GM13976 (cell line): Measurements from ENCODE around the gene TRIM67.

Source experiments
- DNase-seq: peaks from one replicate; pipeline ENCODE4 v3.0.0; 2012; ENCODE audit warnings: low spot score
- in situ Hi-C: fragments of 300-500 bp; cut with MboI; formaldehyde crosslinking; loops from one replicate; pipeline ENCODE4 v1.12.0; 2022; ENCODE audit warnings: low sequenced_read_pairs, mixed read lengths, inconsistent platforms; ENCODE audit not compliant: unreplicated experiment
- TF ChIP-seq, protein P1 (sequence below): IDR thresholded peaks from 2 replicates; pipeline ENCODE4 v1.5.1; 2012; ENCODE audit warnings: borderline replicate concordance, mild to moderate bottlenecking; ENCODE audit not compliant: insufficient read depth; ENCODE audit errors: extremely low read depth, missing control alignments, control extremely low read depth

Gene TRIM67

DNA sequence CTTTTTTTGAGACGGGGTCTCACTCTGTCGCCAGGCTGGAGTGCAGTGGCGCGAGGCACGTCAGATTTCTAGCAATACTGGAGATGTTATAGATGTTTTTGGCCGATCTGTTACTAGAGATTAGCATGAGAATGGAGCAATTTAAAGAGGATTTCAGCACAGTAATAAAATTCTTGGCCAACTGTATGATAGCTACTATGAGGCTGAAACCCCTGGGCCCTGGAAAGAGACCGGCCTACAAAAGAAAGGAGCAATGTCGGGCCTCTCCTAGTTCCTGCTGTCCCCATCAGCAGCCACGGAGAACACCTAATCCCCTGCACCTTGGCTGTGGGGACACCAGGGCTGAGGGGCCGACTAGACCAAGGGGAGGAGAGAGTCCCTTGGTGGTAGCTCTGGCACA, 69.7 kb downstream of the TRIM67 start:
- DNase-seq: no peak
- in situ Hi-C loops: no loop called here
- TF ChIP-seq, protein P1, sequence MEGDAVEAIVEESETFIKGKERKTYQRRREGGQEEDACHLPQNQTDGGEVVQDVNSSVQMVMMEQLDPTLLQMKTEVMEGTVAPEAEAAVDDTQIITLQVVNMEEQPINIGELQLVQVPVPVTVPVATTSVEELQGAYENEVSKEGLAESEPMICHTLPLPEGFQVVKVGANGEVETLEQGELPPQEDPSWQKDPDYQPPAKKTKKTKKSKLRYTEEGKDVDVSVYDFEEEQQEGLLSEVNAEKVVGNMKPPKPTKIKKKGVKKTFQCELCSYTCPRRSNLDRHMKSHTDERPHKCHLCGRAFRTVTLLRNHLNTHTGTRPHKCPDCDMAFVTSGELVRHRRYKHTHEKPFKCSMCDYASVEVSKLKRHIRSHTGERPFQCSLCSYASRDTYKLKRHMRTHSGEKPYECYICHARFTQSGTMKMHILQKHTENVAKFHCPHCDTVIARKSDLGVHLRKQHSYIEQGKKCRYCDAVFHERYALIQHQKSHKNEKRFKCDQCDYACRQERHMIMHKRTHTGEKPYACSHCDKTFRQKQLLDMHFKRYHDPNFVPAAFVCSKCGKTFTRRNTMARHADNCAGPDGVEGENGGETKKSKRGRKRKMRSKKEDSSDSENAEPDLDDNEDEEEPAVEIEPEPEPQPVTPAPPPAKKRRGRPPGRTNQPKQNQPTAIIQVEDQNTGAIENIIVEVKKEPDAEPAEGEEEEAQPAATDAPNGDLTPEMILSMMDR: no peak

DNA sequence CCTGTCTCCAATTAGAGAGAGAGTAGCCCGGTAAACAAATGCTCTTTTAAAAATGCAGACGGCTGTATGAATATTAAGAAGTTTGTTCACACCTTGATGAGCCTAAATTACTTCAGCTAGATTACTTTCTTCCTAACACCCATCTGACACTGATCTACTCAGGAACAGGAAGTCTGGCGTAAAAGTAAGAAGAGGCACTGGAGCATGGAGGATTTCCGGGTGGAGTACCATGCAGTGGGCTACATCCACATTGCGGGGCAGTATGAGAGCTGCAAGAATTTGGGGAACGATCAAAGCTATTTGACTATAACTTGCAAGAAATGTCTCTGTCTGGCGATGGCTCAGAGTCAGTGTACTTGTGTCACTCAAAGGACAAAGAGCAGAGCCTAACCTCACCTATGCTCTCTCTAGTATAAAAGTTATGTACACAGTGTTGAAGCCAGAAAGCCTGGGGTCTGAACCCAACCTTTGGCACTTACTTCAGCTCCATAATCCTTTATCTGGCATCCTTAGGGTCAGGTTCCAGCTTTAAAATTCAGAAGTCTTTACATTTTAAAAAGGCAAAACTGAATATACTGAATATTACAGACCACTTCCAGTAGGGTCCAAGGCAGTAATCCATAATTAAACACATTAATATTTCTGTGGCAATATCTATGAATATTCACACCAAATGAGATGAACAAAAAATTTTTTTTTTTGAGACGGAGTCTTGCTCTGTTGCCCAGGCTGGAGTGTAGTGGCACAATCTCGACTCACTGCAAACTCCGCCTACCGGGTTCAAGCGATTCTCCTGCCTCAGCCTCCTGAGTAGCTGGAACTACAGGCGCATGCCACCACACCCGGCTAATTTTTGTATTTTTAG, 71.2 kb downstream of the TRIM67 start:
- in situ Hi-C loops: no loop called here
- TF ChIP-seq, protein P1: no peak
- DNase-seq: no peak

DNA sequence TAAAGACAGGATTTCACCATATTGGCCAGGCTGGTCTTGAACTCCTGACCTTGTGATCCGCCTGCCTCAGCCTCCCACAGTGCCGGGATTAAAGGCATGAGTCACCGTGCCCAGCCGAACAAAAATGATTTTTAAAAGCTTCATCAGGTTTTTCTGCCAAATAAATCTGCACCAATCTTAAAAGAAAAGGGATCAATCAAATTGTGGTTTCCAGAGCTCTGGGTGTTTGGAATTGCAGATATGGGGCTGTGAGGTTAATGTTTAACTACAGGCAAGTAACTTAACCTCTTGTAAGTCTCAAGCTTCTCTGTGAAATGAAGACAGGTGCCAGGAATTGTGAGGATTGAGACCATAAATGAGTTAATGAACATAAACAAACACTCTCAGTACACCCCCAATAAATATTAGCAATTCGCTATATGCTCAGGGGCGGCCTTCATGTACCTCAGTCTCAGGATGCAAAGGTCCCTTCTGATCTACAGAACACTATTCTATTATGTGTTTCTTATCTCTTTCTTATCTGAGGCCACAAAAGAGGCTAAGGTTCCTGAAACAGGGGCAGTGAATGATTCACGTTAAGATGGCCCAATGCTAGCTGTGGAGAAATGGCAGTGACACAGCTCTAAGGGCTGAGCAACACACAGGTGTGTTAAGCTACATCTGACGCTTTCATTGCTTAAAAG, 72.0 kb downstream of the TRIM67 start:
- TF ChIP-seq, protein P1: no peak
- no peak for DNase-seq
- in situ Hi-C loops: no loop called here

GRCh38 chr1:231234506-231234905, 72.6 kb downstream of the TRIM67 start:
- TF ChIP-seq, protein P1: no peak
- in situ Hi-C loops: no loop called here
- no peak for DNase-seq

GRCh38 chr1:231235526-231236207, 73.8 kb downstream of the TRIM67 start:
- TF ChIP-seq, protein P1: no peak
- no peak for DNase-seq
- in situ Hi-C loops: no loop called here

GRCh38 chr1:231236208-231236591, 74.3 kb downstream of the TRIM67 start:
- TF ChIP-seq, protein P1: no peak
- no peak for DNase-seq
- in situ Hi-C loops: no loop called here
